ENCODE results near the gene SOSTDC1. TPM values are rescaled to one million over a fixed set of nuclear protein-coding genes. Genes with fewer than 3 reads are reported as not detected.
"Not testable (repeated sequence)": the region's sequence is repeated elsewhere in the genome, so short reads cannot be mapped to it uniquely, and the experiment has no call there.

Gene SOSTDC1
- total RNA-seq, 2 experiments from 2014 or later, result not detected

DNA sequence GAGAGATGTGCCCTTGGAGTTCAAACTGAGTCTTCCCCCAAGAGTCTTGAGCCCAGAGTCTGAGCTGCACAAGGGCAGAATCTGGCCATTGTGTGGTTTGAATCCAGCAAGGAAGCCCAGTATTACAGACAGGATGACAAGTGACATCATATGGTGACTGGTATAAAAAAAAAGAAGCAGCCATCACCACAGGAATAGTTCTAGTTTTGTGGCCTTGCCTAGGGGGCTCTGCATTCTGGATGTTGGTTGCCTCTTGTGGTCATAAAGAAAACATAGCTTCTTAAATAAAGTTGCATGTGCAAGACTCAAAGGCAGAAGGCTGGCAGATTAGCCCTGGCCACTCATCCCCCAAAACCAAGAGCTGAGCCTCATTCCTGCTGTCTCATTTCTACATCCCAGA, 44.3 kb upstream of the SOSTDC1 start:
- ATAC-seq (no peak), DNase-seq (no peak)
- Mint-ChIP-seq H3K27ac (no peak overlapping the region), H3K27me3 (peaks cover 2% of the 10 kb centered on the region), H3K9me3 (no peaks in the 10 kb centered on the region), H3K4me1 (ENCODE audit: low read depth) (no peaks in the 10 kb centered on the region), H3K4me3 (no peak overlapping the region), H3K36me3 (ENCODE audit: low read depth) (no peaks in the 10 kb centered on the region)
- intact Hi-C loops (cut with micrococcal nuclease), result no loop called here
- ChIA-PET POLR2A (no interaction called here), CTCF (no interaction called here)
- no peak for TF ChIP-seq CTCF (IDR thresholded peaks at IDR 0.05)

DNA sequence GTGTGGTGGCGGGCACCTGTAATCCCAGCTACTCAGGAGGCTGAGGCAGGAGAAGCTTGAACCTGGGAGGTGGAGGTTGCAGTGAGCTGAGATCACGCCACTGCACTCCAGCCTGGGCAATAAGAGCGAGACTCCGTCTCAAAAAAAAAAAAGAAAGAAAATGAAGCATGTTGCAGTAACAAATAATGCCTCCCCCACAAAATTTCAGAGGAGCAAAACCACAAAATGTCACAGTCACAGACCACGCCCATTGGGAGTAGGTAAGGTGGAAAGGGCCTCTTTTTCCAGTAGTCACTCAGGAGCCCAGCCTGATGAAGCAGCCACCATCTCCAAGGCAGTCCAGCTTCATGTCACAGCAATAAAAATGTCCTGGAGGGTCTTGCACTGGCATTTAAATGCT, 40.9 kb upstream of the SOSTDC1 start:
- H3K27me3 Mint-ChIP-seq; H3K4me3 Mint-ChIP-seq; H3K4me1 Mint-ChIP-seq (ENCODE audit: low read depth); H3K9me3 Mint-ChIP-seq; H3K36me3 Mint-ChIP-seq (ENCODE audit: low read depth); intact Hi-C loops (cut with micrococcal nuclease); POLR2A ChIA-PET; DNase-seq; ATAC-seq; H3K27ac Mint-ChIP-seq: not testable (repeated sequence)
- CTCF ChIA-PET, result interaction anchor here (2.1 kb wide), 1 partner anchor 58 kb away, joined by 6 read pairs; no protein-coding TSS in a partner anchor

GRCh38 chr7:16504019-16504418, 38.5 kb upstream of the SOSTDC1 start:
- intact Hi-C loops (cut with micrococcal nuclease), result no loop called here
- Mint-ChIP-seq H3K27ac (no peak overlapping the region), H3K9me3 (no peaks in the 10 kb centered on the region), H3K36me3 (ENCODE audit: low read depth) (no peaks in the 10 kb centered on the region), H3K27me3 (peaks cover 4% of the 10 kb centered on the region), H3K4me3 (no peak overlapping the region), H3K4me1 (ENCODE audit: low read depth) (no peaks in the 10 kb centered on the region)
- DNase-seq (no peak), ATAC-seq (no peak)
- ChIA-PET CTCF (interaction anchor here (0.9 to 2.7 kb wide), 2 partner anchors 10 to 61 kb away, joined by 3 to 8 read pairs; no protein-coding TSS in a partner anchor), POLR2A (no interaction called here)
- TF ChIP-seq CTCF (IDR thresholded peaks at IDR 0.05), result no peak

DNA sequence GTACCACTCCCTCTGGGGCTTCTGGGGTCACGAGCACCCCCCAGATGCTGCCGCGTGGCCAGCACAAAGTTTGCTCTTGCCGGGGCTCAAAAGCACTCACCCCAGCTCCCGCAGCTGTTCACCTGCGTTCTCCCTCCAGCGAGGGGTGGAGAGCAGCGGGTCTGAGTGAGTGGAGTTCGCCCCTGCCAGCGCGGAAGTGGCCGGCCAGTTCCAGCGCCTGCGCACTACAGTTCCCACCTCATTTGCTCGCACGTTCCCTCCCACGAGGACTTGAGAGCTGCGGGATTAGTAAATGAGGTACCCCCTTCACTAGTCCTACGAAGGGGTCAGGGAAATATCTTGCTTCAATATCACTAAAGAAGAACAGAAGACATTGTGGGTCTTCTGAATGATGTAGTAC, 36.8 kb upstream of the SOSTDC1 start:
- Mint-ChIP-seq H3K4me3 (no peak overlapping the region), H3K27me3 (peaks cover 4% of the 10 kb centered on the region), H3K27ac (no peak overlapping the region), H3K9me3 (no peaks in the 10 kb centered on the region), H3K4me1 (ENCODE audit: low read depth) (no peaks in the 10 kb centered on the region), H3K36me3 (ENCODE audit: low read depth) (no peaks in the 10 kb centered on the region)
- no peak for ATAC-seq
- DNase-seq, result no peak
- intact Hi-C loops (cut with micrococcal nuclease), result no loop called here
- CTCF ChIA-PET, result no interaction called here
- POLR2A ChIA-PET, result no interaction called here
- TF ChIP-seq CTCF (IDR thresholded peaks at IDR 0.05), result no peak

- ChIA-PET POLR2A (no interaction called here), CTCF (interaction anchor here (1.0 kb wide), 1 partner anchor 78 kb away, joined by 3 read pairs; no protein-coding TSS in a partner anchor)
- intact Hi-C loops (cut with micrococcal nuclease), result no loop called here
- DNase-seq (no peak), ATAC-seq (no peak)
- Mint-ChIP-seq H3K27me3 (peaks cover 3% of the 10 kb centered on the region), H3K4me1 (ENCODE audit: low read depth) (no peaks in the 10 kb centered on the region), H3K9me3 (no peaks in the 10 kb centered on the region), H3K36me3 (ENCODE audit: low read depth) (no peaks in the 10 kb centered on the region), H3K4me3 (no peak overlapping the region), H3K27ac (no peak overlapping the region)
- no peak for TF ChIP-seq CTCF (IDR thresholded peaks at IDR 0.05)
These were observed 32.6 kb upstream of the SOSTDC1 start for GRCh38 chr7:16498122-16498521.

Data from activated CD8-positive, alpha-beta T cell treated with anti-CD3 and anti-CD28 coated beads for 36 hours (primary cell).